Fibroblast of mammary gland (primary cell): ENCODE results near the gene FAT1.

Experiments
- DNase-seq: peaks from one replicate; pipeline ENCODE4 v3.0.0-alpha.2; 2010; ENCODE audit warnings: low read depth
- H3K4me3 ChIP-seq: 2 replicates; pipeline ENCODE4 v1.5.1; 2011; ENCODE audit warnings: low read depth, mild to moderate bottlenecking, low read length, moderate library complexity; ENCODE audit not compliant: control insufficient read depth
- TF ChIP-seq, protein P1 (sequence below): conservative IDR thresholded peaks from 2 replicates; pipeline ENCODE4 v1.5.1; 2011; ENCODE audit warnings: low read depth, low read length, inconsistent platforms; ENCODE audit not compliant: control insufficient read depth, insufficient read depth

Gene FAT1

DNA sequence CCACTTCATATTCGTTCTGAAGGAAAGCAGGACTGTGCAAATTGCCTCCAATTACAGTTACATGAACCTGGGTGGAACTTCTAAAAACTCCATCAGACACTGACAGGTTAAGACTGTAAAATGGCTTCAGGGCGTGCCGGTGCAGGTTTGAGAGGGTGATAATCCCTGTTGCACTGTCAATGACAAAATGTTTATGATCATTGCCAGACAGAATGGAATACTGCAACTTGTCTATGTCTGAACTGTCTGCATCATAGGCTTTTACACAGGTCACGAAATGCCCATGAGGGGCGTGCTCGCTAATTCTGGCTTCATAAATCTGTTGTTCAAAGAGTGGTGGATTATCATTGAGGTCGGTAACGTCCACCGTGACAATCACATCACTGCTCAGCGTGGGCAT lies 104.6 kb downstream of the FAT1 start:
- TF ChIP-seq, protein P1, sequence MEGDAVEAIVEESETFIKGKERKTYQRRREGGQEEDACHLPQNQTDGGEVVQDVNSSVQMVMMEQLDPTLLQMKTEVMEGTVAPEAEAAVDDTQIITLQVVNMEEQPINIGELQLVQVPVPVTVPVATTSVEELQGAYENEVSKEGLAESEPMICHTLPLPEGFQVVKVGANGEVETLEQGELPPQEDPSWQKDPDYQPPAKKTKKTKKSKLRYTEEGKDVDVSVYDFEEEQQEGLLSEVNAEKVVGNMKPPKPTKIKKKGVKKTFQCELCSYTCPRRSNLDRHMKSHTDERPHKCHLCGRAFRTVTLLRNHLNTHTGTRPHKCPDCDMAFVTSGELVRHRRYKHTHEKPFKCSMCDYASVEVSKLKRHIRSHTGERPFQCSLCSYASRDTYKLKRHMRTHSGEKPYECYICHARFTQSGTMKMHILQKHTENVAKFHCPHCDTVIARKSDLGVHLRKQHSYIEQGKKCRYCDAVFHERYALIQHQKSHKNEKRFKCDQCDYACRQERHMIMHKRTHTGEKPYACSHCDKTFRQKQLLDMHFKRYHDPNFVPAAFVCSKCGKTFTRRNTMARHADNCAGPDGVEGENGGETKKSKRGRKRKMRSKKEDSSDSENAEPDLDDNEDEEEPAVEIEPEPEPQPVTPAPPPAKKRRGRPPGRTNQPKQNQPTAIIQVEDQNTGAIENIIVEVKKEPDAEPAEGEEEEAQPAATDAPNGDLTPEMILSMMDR, result no peak
- H3K4me3 ChIP-seq, result no peak overlapping the region

DNA sequence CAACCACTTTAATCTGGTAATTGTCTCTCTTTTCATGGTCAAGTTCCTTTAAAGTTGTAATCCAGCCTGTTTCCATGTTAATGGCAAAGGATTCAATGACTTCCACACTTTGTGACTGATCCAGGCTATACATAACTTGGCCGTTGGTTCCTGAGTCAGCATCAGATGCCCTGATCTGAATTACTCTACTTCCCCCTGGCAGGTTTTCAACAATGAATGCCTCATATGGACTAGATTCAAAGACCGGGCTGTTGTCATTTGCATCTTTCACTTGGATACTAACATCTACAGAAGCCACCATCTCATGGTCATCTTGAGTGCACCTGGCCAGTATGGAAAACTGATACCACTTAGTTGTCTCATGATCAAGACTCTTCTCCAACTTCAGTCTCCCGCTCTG lies 105.7 kb downstream of the FAT1 start:
- TF ChIP-seq, protein P1, result no peak
- H3K4me3 ChIP-seq, result no peak overlapping the region
- peak; percentile 67 for DNase-seq

More for the DNA sequence above, 104.6 kb downstream of the FAT1 start:
- no peak for DNase-seq

DNA sequence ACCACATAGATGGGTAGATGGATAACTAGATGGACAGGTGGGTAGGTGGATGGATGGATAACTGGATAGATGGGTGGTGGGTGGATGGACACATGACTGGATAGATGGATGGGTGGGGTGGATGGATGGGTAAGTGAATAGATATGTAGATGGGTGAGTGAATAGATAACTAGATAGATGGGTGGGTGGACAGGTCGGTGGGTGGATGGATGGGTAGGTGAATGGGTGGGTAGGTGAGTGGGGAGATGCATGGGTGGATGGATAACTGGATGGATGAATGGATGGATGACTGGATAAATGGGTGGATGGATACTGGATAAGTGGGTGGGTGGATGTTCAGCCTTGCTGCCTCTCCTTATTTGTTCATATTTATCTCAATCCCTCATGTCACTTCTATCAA lies 116.2 kb downstream of the FAT1 start:
- no peak overlapping the region for H3K4me3 ChIP-seq
- no peak for DNase-seq
- TF ChIP-seq, protein P1, result no peak

DNA sequence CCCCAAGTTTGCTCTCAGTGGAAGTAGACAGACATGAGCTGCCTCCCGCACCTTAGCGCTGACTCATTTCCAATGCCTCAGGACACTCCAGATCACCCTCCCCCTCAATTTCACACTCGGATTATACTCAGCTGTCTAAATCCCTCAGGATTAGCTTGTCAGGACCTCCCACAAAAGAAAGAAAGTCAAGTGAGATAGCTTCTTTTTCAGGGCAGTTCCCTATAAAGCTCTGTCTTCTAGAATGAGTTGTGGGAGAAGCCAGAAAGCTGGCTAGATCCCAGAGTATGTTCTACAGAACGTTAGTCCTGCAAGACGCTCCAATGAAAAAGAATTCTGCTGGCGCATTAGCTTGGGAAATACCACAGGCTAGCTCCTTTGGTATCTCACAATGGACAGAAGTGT lies 117.1 kb downstream of the FAT1 start:
- no peak overlapping the region for H3K4me3 ChIP-seq
- peak; percentile 67 for DNase-seq
- TF ChIP-seq, protein P1, result no peak

DNA sequence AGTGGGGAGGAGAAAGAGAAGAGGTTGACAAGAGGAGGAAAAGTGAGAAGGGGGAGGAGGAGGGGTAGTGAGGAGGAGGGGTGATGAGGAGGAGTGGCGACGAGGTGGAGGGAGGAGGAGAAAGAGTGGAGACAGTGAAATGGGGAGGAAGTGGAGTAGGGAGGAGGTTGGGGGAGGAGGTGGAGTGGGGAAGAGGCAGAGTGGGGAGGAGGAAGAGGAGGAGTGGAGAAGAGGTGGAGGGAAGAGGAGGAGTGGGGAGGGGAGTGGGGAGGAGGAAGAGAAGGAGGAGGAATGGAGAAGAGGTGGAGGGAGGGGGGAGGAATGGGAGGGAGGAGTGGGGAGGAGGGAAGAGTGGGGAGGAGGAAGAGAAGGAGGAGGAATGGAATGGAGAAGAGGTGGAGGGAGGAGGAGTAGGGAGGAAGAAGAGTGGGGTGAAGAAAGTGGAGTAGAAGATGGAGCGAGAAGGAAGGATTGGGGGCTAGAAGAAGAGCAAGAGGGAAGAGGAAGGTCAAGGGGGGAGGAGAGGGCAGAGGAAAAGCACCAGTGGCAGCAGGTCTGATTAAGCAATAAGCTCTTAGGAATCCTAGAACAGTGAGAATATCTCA lies 118.3 kb downstream of the FAT1 start:
- H3K4me3 ChIP-seq, result no peak overlapping the region
- no peak for DNase-seq
- TF ChIP-seq, protein P1, result no peak

DNA sequence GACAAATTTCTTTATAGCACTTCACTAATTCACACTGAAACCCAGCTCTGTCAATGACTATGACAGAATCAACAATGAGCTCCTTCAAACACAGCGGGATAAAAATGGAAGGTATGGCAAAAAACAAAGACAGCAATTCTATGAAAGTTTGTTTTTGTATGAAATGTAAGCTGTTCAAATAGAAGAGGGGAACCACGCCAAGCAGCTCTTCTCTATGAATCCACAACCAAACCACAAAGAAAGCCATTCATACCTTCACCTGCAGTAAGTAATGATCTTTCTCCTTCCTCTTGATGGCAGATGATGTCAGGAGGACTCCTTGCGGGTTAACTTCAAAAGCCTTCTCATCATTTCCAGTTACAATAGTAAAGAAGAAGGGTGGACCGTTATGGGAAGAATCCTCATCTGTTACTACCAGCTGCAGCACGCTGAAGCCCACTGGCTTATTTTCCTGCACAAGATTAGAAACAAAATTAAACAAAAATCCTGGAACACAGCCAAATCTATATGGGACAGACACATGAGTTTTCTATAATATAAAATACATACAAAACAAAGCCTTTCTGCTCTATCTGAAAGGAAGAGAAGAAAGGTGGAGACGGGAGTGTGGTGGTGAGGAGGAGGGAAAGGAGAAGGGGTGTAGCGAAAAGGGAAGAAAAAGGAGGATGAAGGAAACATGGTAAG lies 119.4 kb downstream of the FAT1 start:
- no peak for DNase-seq
- TF ChIP-seq, protein P1, result no peak
- H3K4me3 ChIP-seq, result no peak overlapping the region
